RWPE1 (cell line): ENCODE data around the gene STEAP4.

ENCODE experiments used
- CTCF ChIA-PET: fragments of 350-600 bp; sonication (Branson Sonifier 250); formaldehyde crosslinking; extraction: SDS; loops from one replicate; lab custom pipeline; 2021; lab: Yijun Ruan, JAX
- POLR2A ChIA-PET: fragments of 400-600 bp; formaldehyde crosslinking; extraction: SDS; loops from one replicate; lab custom pipeline; 2020; ENCODE audit warnings: antibody characterized with exemption; ENCODE audit not compliant: low non-redundant PET; lab: Yijun Ruan, JAX
- DNase-seq: peaks from one replicate; pipeline ENCODE4 v3.0.0; 2012; ENCODE audit warnings: low spot score
- H3K27ac ChIP-seq: fragments of 450-650 bp; 2 replicates; pipeline ENCODE4 v1.5.1; 2017
- TF ChIP-seq, protein P1 (sequence below): fragments of 450-650 bp; conservative IDR thresholded peaks from 2 replicates; pipeline ENCODE4 v1.5.1; 2017; ENCODE audit warnings: low read depth, mild to moderate bottlenecking

The STEAP4 gene

DNA sequence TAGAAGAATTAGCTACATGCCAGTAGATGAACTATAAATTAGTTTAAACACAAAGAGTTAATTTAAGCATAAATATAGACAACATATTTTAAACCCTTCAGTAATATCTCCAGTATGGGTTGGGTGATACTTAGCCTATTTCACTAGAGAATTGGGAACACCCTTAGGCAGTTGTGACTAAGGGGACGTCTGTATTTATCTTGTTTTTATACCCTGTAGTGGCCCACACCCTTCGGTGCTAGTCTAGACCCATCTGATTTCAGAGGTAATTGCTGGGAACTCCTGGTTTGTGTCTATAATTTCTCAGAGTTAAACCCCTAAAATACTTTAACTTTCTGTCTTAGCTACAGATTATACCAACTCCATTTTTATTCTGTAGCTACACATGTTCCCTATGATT, 11.5 kb upstream of the STEAP4 start:
- peak; percentile 24 for DNase-seq
- ChIA-PET POLR2A (no interaction called here), CTCF (no interaction called here)
- TF ChIP-seq, protein P1, sequence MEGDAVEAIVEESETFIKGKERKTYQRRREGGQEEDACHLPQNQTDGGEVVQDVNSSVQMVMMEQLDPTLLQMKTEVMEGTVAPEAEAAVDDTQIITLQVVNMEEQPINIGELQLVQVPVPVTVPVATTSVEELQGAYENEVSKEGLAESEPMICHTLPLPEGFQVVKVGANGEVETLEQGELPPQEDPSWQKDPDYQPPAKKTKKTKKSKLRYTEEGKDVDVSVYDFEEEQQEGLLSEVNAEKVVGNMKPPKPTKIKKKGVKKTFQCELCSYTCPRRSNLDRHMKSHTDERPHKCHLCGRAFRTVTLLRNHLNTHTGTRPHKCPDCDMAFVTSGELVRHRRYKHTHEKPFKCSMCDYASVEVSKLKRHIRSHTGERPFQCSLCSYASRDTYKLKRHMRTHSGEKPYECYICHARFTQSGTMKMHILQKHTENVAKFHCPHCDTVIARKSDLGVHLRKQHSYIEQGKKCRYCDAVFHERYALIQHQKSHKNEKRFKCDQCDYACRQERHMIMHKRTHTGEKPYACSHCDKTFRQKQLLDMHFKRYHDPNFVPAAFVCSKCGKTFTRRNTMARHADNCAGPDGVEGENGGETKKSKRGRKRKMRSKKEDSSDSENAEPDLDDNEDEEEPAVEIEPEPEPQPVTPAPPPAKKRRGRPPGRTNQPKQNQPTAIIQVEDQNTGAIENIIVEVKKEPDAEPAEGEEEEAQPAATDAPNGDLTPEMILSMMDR = no peak
- H3K27ac ChIP-seq = no peak overlapping the region

DNA sequence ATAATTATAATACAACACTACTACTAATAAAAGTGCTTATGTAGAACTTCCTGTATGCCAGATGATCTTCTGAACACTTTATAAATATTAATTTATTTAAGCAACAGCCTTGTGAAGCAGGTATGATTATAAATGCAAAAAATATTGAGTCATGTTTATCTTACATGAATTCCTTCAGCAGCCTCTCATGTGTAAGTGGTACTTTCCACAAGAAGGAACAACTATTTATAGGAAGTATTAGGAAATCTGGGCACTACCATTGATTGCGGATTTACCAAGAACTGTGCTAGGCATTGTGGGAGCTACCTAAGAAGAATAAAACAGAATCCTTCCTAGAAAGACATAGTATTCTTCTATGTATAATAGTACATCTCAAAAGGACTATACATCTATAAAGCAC, 10.7 kb upstream of the STEAP4 start:
- POLR2A ChIA-PET = no interaction called here
- H3K27ac ChIP-seq = no peak overlapping the region
- DNase-seq = no peak
- CTCF ChIA-PET = no interaction called here
- TF ChIP-seq, protein P1 = no peak

DNA sequence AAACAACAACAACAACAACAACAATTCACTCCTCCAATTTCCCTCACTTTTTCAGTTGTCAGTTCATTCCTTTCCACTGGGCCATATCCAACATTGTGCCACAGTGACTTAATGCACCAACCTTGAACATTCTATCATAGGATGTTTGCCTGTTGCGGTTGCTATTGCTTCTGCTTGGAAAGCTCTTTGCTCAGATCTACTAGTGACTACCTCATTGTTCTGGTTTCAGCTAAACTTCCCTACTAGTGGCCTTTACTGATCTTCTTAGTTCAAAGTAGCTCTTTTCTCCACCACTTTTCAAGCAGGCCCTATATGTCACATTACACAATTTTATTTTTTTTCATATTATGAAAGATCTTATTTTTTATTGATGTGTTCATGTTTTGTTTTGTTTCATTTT, 9.8 kb upstream of the STEAP4 start:
- POLR2A ChIA-PET = no interaction called here
- H3K27ac ChIP-seq = no peak overlapping the region
- CTCF ChIA-PET = no interaction called here
- TF ChIP-seq, protein P1 = no peak
- DNase-seq = no peak

DNA sequence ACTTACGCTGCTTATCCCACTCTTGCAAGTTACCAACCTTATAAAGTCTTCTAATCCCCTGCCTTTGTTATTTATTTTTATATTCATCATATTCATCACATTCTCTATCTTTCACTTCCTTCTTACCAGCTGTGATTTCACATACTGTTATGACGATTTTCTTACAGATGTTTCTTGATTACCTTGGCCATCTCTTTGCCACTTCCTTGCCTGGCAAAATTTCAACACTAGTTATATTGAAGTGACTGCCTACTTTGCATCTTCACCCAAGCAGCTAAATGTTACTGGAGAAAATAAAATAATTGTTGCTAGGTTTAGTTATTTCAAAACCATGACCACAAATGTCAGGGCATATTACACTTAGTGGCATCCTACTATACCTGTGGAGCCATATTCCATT, 8.8 kb upstream of the STEAP4 start:
- POLR2A ChIA-PET = no interaction called here

DNA sequence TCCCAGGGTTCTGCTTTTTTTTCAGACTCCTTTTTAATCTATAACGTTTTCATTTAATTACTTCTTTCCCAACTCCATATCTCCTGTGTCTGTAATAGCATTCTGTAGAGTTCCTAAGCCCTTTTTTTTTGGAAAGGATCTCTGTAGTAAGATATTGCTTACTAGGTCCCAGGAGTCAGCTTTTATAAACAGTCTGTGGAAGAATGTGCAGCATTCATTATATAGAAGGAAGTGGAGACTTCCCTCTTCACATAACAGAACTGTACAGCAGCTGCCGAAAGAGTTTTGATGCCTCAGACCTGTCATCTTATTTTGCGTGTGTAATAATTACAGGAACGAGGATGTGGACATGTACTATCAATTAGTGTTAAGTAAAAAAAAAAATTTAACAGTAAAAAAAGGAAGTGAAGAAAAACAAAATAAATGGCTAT, 7.4 kb upstream of the STEAP4 start:
- DNase-seq = no peak
- H3K27ac ChIP-seq = no peak overlapping the region
- TF ChIP-seq, protein P1 = no peak
- POLR2A ChIA-PET = no interaction called here
- CTCF ChIA-PET = interaction anchor here (0.7 kb wide), 1 partner anchor 203 kb away, joined by 3 read pairs; no protein-coding TSS in a partner anchor

More for the DNA sequence above, 8.8 kb upstream of the STEAP4 start:
- H3K27ac ChIP-seq = no peak overlapping the region
- CTCF ChIA-PET = interaction anchor here (0.6 kb wide), 1 partner anchor 13 kb away, joined by 6 read pairs; no protein-coding TSS in a partner anchor
- DNase-seq = no peak
- TF ChIP-seq, protein P1 = no peak

DNA sequence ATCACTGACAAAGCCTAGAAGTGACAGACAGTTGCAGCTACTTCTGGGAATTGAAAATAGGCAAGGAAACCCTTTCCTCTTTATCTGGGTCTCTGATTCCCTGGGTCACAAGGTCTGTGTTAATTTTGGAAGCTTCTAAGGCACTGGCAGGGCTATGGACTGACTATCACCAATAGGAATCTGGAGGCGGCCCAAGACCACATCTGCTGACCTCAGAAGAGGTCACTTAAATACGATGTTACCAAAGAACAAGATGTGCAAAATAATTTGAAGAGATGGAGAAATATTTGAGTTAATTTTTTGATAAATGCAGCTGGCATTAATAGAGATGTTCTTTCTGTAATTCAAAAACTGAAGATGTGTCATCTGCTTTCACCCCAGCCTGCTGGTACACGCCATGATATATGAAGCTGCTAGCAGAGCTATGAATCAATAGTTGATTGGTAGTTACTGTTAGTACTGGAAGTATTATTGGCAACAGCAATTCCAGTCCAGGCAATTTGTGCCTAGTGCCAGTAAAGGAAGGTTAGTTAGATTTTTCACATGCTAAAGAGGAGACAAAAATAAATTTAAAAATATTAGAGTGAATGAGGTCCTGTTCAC, 5.5 kb upstream of the STEAP4 start:
- ChIA-PET POLR2A (no interaction called here), CTCF (no interaction called here)
- H3K27ac ChIP-seq = no peak overlapping the region
- peak; percentile 15 for DNase-seq
- TF ChIP-seq, protein P1 = no peak
